A172 (cell line): ENCODE results near the gene PLIN3. TPM values are rescaled to one million over a fixed set of nuclear protein-coding genes. Genes with fewer than 3 reads are reported as not detected.
"Not testable (repeated sequence)": the region's sequence is repeated elsewhere in the genome, so short reads cannot be mapped to it uniquely, and the experiment has no call there.

Experiments used
- DNase-seq: peaks from one replicate; pipeline ENCODE4 v3.0.0-alpha.2; 2015; ENCODE audit warnings: low spot score
- total RNA-seq: library from RNA; depleted of rRNA; stranded (reverse); fragments of >200 nt; shearing (Covaris generic); gene quantifications from 2 replicates; pipeline ENCODE4 v1.2.3, GENCODE V29; 2014

Gene PLIN3
- total RNA-seq, 1 experiment from 2014 or later: 175 TPM

GRCh38 chr19:4892962-4893361, 25.5 kb upstream of the PLIN3 start:
- DNase-seq: not testable (repeated sequence)

DNA sequence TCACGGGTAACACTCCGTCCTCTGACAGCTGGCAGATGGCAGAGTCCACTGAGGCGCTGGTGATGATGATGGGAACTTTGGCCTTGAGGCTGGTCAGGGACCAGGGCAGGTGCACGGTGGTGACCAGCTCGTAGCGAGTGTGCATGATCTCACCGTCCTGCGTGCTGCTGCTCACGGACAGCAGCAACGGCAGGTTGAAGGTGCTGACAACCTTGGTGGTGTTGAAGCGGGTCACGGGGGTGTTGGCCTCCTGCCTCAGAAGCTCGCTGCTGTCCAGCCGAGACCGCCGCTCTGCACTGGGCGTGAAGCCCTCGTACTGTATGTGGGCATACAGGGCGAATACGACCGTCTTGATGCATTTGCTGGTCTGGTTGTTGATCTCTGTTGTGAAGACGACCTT, 23.6 kb upstream of the PLIN3 start:
- DNase-seq: no peak

GRCh38 chr19:4889034-4889815, 21.8 kb upstream of the PLIN3 start:
- DNase-seq: peak; percentile 67

- DNase-seq: not testable (repeated sequence)
These were observed 20.3 kb upstream of the PLIN3 start for GRCh38 chr19:4887803-4888202.

- DNase-seq: not testable (repeated sequence)
These were observed 17.5 kb upstream of the PLIN3 start for GRCh38 chr19:4884993-4885392.

DNA sequence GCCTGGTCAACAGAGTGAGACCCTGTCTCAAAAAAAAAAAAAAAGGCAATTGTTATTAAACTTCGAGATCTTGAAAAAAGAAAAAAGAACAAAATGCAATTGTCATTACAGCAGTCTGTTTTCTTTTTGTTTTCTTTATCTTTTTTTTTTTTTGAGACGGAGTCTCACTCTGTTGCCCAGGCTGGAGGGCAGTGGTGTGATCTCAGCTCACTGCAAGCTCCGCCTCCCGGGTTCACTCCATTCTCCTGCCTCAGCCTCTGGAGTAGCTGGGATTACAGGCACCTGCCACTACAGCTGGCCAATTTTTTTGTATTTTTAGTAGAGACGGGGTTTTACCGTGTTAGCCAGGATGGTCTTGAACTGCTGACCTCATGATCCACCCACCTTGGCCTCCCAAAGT, 15.4 kb upstream of the PLIN3 start:
- DNase-seq: not testable (repeated sequence)

DNA sequence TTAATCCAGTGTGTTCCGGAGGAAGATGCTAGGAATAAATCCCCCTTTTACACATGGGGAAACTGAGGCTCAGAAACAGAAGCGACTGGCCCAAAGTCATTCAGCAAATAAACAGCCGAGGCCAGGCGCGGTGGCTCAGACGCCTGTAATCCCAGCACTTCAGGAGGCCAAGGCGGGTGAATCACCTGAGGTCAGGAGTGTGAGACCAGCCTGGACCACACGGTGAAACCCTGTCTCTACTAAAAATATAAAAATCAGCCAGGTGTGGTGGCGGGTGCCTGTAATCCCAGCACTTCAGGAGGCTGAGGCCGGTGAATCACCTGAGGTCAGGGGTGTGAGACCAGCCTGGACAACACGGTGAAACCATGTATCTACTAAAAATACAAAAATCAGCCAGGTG, 11.6 kb upstream of the PLIN3 start:
- no peak for DNase-seq

GRCh38 chr19:4878491-4878968, 11.1 kb upstream of the PLIN3 start:
- DNase-seq: no peak

- DNase-seq: no peak
These were observed 10.5 kb upstream of the PLIN3 start for GRCh38 chr19:4877753-4878490.

DNA sequence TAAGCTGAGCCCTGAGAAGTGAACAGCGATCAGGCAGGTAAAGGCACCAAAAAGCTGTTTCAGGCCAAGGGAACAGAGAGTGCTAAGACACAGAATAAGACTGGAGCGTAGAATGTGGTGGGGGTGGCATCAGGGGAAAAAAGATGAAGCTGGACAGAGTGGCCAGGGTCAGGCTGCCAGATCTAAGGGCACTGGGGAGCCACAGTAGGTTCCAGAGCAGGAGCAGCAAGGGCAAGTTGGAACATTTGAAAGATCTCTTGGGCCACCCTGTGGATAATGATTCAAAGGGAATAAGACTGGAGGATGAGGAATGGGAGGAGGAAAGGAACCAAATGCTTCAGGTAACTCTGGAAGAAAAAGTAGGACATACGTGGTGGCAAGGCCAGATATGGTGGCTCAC, 6.5 kb upstream of the PLIN3 start:
- DNase-seq: no peak

DNA sequence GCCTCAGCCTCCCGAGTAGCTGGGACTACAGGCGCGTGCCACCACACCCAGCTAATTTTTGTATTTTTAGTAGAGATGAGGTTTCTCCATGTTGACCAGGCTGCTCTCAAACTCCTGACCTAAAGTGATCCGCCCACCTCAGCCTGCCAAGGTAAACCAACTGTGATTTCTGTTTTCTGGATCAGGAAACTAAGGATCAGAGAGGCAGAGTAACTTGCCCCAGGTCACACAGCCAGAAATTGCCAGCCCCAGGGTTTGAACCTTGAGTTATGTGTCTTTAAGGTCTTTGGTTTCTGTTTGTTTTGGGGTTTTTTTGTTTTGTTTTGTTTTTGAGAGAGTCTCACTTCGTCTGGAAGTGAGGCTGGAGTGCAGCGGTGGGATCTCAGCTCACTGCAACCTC, 4.2 kb upstream of the PLIN3 start:
- no peak for DNase-seq

DNA sequence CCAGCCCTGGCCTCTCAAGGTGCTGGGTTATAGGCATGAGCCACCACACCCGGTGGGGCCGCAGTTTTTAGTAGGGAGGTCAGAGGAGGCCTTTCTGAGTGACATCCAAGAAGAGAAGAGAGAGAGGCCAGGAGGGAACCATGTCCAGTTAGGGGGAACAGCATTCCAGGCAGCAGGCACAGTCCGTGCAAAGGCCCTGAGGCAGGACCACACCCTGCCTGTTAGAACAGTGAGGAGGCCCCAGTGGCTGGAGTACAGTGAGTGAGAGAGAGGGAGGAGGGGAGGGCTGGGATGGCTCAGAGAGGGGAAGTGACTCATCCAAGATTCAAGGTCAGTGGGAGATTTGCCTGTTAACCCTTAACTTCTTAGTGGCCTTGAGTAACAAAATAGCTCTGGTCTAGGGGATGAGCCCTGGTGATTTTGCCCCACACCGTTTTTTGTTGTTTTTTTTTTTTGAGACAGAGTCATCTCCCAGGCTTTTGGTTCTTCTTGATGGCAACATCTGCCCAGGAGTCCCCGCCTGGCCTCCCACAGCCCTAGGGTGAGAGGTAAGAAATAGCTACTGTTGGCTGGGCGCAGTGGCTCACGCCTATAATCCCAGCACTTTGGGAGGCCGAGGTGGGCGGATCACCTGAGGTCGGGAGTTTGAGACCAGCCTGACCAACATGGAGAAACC, 2.7 kb upstream of the PLIN3 start:
- peak; percentile 99 for DNase-seq

DNA sequence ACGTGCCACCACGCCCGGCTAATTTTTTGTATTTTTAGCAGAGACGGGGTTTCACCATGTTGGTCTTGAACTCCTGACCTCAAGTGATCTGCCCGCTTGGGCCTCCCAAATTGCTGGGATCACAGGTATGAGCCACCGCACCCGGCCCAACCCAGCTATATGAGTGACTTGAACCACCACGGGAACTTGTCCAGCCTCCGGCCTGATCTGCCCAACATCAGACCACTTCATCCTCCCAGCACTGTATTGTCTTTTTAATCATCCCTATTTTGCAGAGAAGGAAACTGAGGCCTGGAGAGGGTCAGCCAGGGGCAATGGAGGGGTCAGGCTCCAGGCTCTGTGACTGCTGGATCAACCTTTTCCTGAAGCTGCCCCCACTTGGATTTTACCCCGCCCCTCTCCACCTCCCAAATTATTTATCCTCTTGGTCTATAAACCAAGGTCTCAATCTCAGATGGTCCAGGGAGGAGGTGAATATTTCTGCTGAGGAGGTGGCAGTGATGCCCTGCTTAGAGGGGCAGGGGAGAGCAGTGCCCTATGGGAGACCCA, 893 bp upstream of the PLIN3 start:
- no peak for DNase-seq

DNA sequence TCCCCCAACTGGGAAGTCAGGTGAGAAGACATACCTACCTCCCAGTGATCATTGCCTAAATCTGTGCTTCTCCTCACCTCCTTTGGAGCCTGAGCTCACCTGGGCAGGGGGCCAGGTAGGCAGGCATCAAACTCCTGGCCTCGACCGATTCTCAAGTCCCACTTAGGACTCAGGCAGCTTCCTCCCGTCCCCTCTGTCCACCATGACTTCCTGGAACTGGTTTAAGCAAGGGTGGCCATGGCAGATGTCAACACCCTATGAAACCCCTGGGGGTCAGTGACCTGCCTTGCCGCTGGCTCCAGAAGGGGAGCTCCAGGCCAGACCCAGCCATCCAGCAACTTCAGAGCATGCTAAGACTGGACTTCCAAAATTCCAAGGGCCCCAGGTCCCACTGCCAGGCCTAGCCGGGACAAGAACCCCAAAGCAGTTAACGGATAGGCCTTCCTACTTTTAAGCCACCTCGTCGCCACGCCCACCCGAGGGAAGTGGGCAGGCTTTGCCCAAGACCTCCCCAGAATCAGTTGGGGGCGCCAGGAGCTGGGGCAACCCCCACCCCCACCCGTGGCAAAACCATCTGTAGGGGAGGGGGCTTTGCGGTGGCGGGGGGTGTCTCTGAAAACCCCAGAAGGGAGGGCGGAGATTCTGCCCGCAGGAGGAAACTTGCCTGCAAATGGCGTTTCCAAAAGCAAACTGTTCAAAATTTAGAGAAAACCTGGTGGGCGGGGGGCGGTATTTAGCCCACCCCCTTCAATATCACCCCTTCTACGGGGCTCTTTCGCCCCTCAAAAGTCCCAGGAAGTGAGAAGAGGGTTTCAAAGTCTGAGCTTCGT, 657 bp downstream of the PLIN3 start:
- no peak for DNase-seq

- no peak for DNase-seq
These were observed 6.3 kb downstream of the PLIN3 start for GRCh38 chr19:4861147-4861546.

GRCh38 chr19:4859697-4860096, 7.8 kb downstream of the PLIN3 start:
- DNase-seq: no peak

- not testable (repeated sequence) for DNase-seq
These were observed 11.0 kb downstream of the PLIN3 start for GRCh38 chr19:4856468-4856867.

DNA sequence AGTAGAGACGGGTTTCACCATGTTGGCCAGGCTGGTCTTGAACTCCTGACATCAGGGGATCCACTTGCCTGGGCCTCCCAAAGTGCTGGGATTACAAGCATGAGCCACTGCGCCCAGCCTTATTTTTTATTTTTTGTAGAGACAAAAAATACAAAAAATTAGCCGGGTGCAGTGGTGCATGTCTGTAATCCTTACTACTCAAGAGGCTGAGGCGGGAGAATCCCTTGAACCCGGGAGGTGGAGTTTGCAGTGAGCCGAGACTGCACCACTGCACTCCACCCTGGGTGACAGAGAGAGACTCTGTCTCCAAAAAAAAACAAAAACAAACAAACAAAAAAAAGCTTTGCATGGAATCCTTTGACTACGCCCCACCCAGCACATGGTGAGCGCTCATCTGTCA, 14.0 kb downstream of the PLIN3 start:
- DNase-seq: not testable (repeated sequence)

DNA sequence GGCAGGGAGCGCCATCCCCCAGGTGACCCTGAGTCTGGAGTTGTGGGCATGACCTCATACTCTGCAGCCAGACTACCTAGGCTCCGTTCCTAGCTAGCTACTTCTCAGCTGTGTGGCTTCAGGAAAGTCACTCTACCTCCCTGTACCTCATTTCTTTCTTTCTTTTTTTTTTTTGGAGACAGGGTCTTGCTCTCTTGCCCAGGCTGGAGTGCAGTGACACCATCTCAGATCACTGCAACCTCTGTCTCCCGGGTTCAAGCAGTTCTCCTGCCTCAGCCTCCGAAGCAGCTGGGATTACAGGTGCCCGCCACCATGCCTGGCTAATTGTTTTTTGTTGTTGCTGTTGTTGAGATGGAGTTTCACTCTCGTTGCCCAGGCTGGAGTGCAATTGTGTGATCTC, 15.0 kb downstream of the PLIN3 start:
- no peak for DNase-seq

DNA sequence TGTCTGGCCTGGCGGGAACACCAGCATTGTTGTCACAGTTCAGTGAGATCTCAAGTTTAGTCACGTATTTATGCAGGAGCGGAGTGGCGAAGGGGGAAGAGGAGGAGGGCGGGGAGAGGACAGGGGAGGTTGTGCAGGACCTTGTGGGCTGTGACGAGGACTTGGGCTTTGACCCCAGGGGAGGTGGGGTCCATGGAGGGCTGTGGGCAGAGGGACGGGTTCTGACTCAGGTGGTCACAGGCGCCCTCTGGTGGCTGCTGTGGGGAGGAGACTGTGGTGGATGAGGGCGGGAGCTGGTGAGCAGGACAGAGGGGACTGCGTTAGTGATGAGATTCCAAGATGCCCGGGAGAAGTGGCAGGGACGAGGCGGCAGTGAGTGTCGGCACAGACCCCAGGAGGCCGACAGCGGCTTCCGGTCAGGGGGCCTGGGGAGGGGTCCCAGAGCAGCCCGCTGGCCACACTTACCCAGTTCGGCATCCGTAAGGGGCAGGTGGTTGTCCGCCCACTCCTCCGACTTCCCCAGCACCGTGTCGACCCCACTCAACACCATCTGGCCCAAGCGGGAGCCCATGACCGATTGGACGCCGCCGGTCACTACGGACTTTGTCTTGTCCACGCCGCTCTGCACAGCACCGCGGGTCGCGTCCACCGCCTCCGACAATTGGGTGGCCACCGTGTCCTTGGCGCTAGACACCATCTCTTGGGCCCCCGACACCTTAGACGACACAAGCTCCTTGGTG, 15.7 kb downstream of the PLIN3 start:
- no peak for DNase-seq

DNA sequence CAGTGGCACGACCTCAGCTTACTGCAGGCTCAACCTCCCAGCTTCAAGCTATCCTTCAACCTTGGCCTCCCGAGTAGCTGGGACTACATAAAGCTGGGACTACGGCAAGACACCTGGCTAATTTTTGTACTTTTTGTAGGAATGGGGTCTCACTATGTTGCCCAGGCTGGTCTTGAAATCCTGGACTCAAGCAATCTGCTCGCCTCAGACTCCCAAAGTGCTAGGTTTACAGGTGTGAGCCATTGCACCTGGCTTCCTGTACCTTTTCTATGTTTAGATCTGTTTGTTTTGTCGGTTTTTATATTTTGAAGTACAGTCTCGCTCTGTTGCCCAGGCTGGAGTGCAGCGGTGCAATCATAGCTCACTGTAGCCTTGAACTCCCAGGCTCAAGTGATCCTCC, 18.4 kb downstream of the PLIN3 start:
- no peak for DNase-seq
